Transverse colon (tissue), 4 donors: ENCODE measurements around the gene KRTAP26-1.

Experiments used
- CTCF ChIP-seq, 5 experiments: fragments of 200-600 bp in 3 of 5; fragments of 450-650 bp in 2 of 5; sonication (generic) in 3 of 5; IDR thresholded peaks; 1 replicate in 2 of 5; 2 replicates in 3 of 5; pipeline ENCODE4 v1.5.1; 2016 to 2017; ENCODE audit warnings: antibody characterized with exemption in 5 of 5, inconsistent platforms in 3 of 5, mild to moderate bottlenecking in 2 of 5, moderate library complexity in 1 of 5
- POLR2AphosphoS5 ChIP-seq, 3 donors: sonication (generic); formaldehyde crosslinking; IDR thresholded peaks; one replicate each; pipeline ENCODE4 v1.6.1; 2016; ENCODE audit warnings: antibody characterized with exemption in 3 of 3

- TF ChIP-seq CTCF (IDR thresholded peaks at IDR 0.05) (no peak), POLR2AphosphoS5 (IDR thresholded peaks at IDR 0.05) (no peak)
Observed at GRCh38 chr21:30315701-30316100, 4.4 kb downstream of the KRTAP26-1 start.
